HCT116 (cell line): ENCODE data around the gene POU5F2. TPM values are rescaled to one million over a fixed set of nuclear protein-coding genes. Genes with fewer than 3 reads are reported as not detected.

Experiments used
- ATAC-seq: fragments of 200-7000 bp; cut with Tn5 transposase; 2 replicates; pipeline ENCODE4 v1.9.1; 2020; ENCODE audit warnings: mild to moderate bottlenecking, moderate library complexity
- BruUV-seq: library from RNA; stranded (reverse); fragments of 400-500 nt; replicated peaks from 2 replicates; lab custom pipeline; 2021; lab: Mats Ljungman, UMichigan
- CTCF ChIA-PET: fragments of 300-600 bp; sonication (Branson Sonifier 250); formaldehyde crosslinking; loops from one replicate; lab custom pipeline; 2021; ENCODE audit warnings: antibody characterized with exemption; lab: Charles Lee
- POLR2A ChIA-PET: fragments of 300-600, 350-600 bp; sonication (Branson Sonifier 250); formaldehyde crosslinking; loops from one replicate; lab custom pipeline; 2021; ENCODE audit warnings: antibody characterized with exemption; lab: Charles Lee
- RAD21 ChIA-PET, 2 experiments: fragments of 300-600 bp; sonication (Branson Sonifier 250); formaldehyde crosslinking; loops; one replicate each; lab custom pipeline; 2023; ENCODE audit warnings: low total read pairs in 2 of 2; ENCODE audit not compliant: uncharacterized antibody in 2 of 2, unreplicated experiment in 2 of 2, low non-redundant PET in 1 of 2; lab: Charles Lee
- DNase-seq: peaks from one replicate; pipeline ENCODE4 v3.0.0-alpha.2; 2010; ENCODE audit warnings: low read depth, low spot score
- H2AFZ ChIP-seq: fragments of 200-600 bp; shearing (Covaris generic), sonication (generic); 2 replicates; pipeline ENCODE4 v1.6.1; 2017; ENCODE audit warnings: low read depth, mixed run types, mixed read lengths, antibody characterized with exemption, low read length; ENCODE audit not compliant: poor library complexity, severe bottlenecking
- H3K27ac ChIP-seq: 2 replicates; pipeline ENCODE4 v1.5.1; 2012; ENCODE audit warnings: low read depth, low read length
- H3K27me3 ChIP-seq: fragments of 200-600 bp; sonication (generic); 2 replicates; pipeline ENCODE4 v1.6.1; 2016; ENCODE audit warnings: mixed run types, low read length, mixed read lengths; ENCODE audit not compliant: insufficient read depth
- H3K36me3 ChIP-seq, 2 experiments: fragments of 200-500 bp in 1 of 2; fragments of 200-600 bp in 1 of 2; sonication (Bioruptor generic) in 1 of 2; sonication (generic) in 1 of 2; 2 replicates each; pipeline versions ENCODE4 v1.5.1 to v1.6.1; 2014 to 2016; ENCODE audit warnings: low read length in 2 of 2, inconsistent platforms in 1 of 2, mixed read lengths in 1 of 2, mixed run types in 1 of 2; ENCODE audit not compliant: insufficient read depth in 2 of 2, control insufficient read depth in 1 of 2
- H3K4me1 ChIP-seq, 2 experiments: fragments of 200-600 bp in 1 of 2; sonication (generic) in 1 of 2; 2 replicates each; pipeline versions ENCODE4 v1.5.1 to v1.6.1; 2012 to 2017; ENCODE audit warnings: low read length in 2 of 2, inconsistent platforms in 1 of 2, mild to moderate bottlenecking in 1 of 2, mixed read lengths in 1 of 2, mixed run types in 1 of 2, moderate library complexity in 1 of 2; ENCODE audit not compliant: insufficient read depth in 2 of 2, control insufficient read depth in 1 of 2
- H3K4me2 ChIP-seq: fragments of 200-600 bp; sonication (generic); 2 replicates; pipeline ENCODE4 v1.6.1; 2017; ENCODE audit warnings: mixed run types, low read length, mixed read lengths
- H3K4me3 ChIP-seq, 2 experiments: fragments of 200-600 bp in 1 of 2; sonication (generic) in 1 of 2; replicated peaks in 1 of 2; 2 replicates each; pipeline ENCODE4 v1.5.1; 2011 to 2016; ENCODE audit warnings: low read length in 2 of 2, control low read depth in 1 of 2, low read depth in 1 of 2, mild to moderate bottlenecking in 1 of 2, mixed read lengths in 1 of 2, mixed run types in 1 of 2
- H3K79me2 ChIP-seq: fragments of 200-600 bp; sonication (generic); 2 replicates; pipeline ENCODE4 v1.6.1; 2017; ENCODE audit warnings: mild to moderate bottlenecking, mixed run types, low read length, moderate library complexity, mixed read lengths; ENCODE audit not compliant: insufficient read depth
- H3K9ac ChIP-seq: fragments of 200-600 bp; sonication (generic); 2 replicates; pipeline ENCODE4 v1.6.1; 2016; ENCODE audit warnings: low read length, mixed read lengths
- H3K9me2 ChIP-seq: fragments of 200-600 bp; sonication (generic), shearing (Covaris generic); 2 replicates; pipeline ENCODE4 v1.6.1; 2017; ENCODE audit warnings: mixed run types, mild to moderate bottlenecking, moderate library complexity; ENCODE audit not compliant: insufficient read depth
- H3K9me3 ChIP-seq, 2 experiments: fragments of 200-500 bp in 1 of 2; fragments of 200-600 bp in 1 of 2; sonication (Bioruptor generic) in 1 of 2; sonication (generic) in 1 of 2; 2 replicates each; pipeline ENCODE4 v1.6.1; 2014 to 2017; ENCODE audit warnings: low read length in 2 of 2, mixed read lengths in 2 of 2, inconsistent platforms in 1 of 2, low read depth in 1 of 2, mild to moderate bottlenecking in 1 of 2, mixed run types in 1 of 2, moderate library complexity in 1 of 2; ENCODE audit not compliant: control insufficient read depth in 1 of 2, insufficient read depth in 1 of 2
- H4K20me1 ChIP-seq: fragments of 200-600 bp; sonication (generic), shearing (Covaris generic); 2 replicates; pipeline ENCODE4 v1.6.1; 2017; ENCODE audit warnings: mixed run types, mild to moderate bottlenecking, moderate library complexity; ENCODE audit not compliant: insufficient read depth
- CEBPB ChIP-seq: IDR thresholded peaks from 2 replicates; pipeline ENCODE4 v1.6.1; 2012; ENCODE audit warnings: low read depth
- ELF1 ChIP-seq: IDR thresholded peaks from 2 replicates; pipeline ENCODE4 v1.6.1; 2012; ENCODE audit warnings: low read depth, borderline replicate concordance
- FOSL1 ChIP-seq: IDR thresholded peaks from 2 replicates; pipeline ENCODE4 v1.6.1; 2012; ENCODE audit warnings: low read depth
- POLR2A ChIP-seq: IDR thresholded peaks from 2 replicates; pipeline ENCODE4 v1.7.0; 2011; ENCODE audit warnings: borderline replicate concordance; ENCODE audit not compliant: insufficient read depth, insufficient read length; ENCODE audit errors: extremely low read depth
- RAD21 ChIP-seq: IDR thresholded peaks from 2 replicates; pipeline ENCODE4 v1.6.1; 2012; ENCODE audit warnings: low read depth, mild to moderate bottlenecking
- SIN3A ChIP-seq: IDR thresholded peaks from 2 replicates; pipeline ENCODE4 v1.6.1; 2012; ENCODE audit warnings: low read depth
- SP1 ChIP-seq: IDR thresholded peaks from 2 replicates; pipeline ENCODE4 v1.6.1; 2012; ENCODE audit warnings: low read depth
- intact Hi-C: fragments of 100-400 bp; cut with micrococcal nuclease; formaldehyde crosslinking; loops from 2 replicates; pipeline ENCODE4 v1.10.0; 2022
- total RNA-seq: library from RNA; stranded (reverse); gene quantifications from one replicate; pipeline ENCODE4 v1.2.1, GENCODE V29; 2021; ENCODE audit not compliant: unreplicated experiment
- TF ChIP-seq, protein P1 (sequence below): IDR thresholded peaks from 2 replicates; pipeline ENCODE4 v1.6.1; 2011; ENCODE audit warnings: mild to moderate bottlenecking, low read length, moderate library complexity; ENCODE audit not compliant: insufficient replicate concordance; ENCODE audit errors: extremely low read depth
- TF ChIP-seq, protein P2 (sequence below), 3 experiments: fragments of 200-600 bp in 1 of 3; sonication (generic) in 1 of 3; IDR thresholded peaks in 2 of 3; conservative IDR thresholded peaks in 1 of 3; 2 replicates each; pipeline ENCODE4 v1.5.1; 2012 to 2017; ENCODE audit warnings: low read depth in 2 of 3, low read length in 2 of 3, antibody characterized with exemption in 1 of 3, borderline replicate concordance in 1 of 3, control low read depth in 1 of 3, mild to moderate bottlenecking in 1 of 3, mixed read lengths in 1 of 3, mixed run types in 1 of 3, moderate library complexity in 1 of 3; ENCODE audit not compliant: insufficient read depth in 1 of 3

The POU5F2 gene
- total RNA-seq, 1 experiment from 2014 or later = 0.44 TPM

DNA sequence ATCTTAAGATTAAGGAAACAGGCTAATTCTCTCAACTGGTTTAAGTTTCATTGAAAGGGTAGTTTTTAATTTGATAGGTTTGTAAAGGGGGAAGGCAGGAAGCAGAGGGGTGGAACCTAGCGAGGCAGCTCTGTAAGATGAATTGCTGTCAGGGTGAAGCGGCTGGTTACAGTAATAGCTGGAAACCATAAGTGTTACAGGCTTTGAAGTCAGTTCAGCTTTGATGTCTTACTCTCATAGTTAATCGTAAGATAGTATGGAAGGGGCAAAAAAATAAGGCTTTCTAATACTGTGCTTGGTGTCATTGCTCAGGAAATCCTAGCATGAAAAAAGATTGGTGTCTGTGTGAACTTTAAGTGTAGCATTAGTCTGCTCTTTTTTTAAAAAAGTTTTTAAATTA is 20.3 kb downstream of the POU5F2 start:
- no peak for DNase-seq
- no peak overlapping the region for H3K9ac ChIP-seq
- intact Hi-C loops = no loop called here
- no peaks in the 10 kb centered on the region for H3K79me2 ChIP-seq
- H3K27ac ChIP-seq = no peak overlapping the region
- ChIA-PET POLR2A (no interaction called here), RAD21 (no interaction called here)
- no peaks in the 10 kb centered on the region for H3K27me3 ChIP-seq
- no peaks in the 10 kb centered on the region; the same call in 1 of the 2 replicates for H4K20me1 ChIP-seq
- no peaks in the 10 kb centered on the region for H3K9me2 ChIP-seq
- H2AFZ ChIP-seq = no peak overlapping the region
- H3K4me2 ChIP-seq = no peak overlapping the region
- H3K4me1 ChIP-seq = no peaks in the 10 kb centered on the region; a peak in 1 of 4 replicates
- no peak for ATAC-seq
- H3K9me3 ChIP-seq = no peaks in the 10 kb centered on the region
- TF ChIP-seq CEBPB (no peak), FOSL1 (no peak), POLR2A (no peak), ELF1 (no peak), RAD21 (no peak)
- TF ChIP-seq, protein P1, sequence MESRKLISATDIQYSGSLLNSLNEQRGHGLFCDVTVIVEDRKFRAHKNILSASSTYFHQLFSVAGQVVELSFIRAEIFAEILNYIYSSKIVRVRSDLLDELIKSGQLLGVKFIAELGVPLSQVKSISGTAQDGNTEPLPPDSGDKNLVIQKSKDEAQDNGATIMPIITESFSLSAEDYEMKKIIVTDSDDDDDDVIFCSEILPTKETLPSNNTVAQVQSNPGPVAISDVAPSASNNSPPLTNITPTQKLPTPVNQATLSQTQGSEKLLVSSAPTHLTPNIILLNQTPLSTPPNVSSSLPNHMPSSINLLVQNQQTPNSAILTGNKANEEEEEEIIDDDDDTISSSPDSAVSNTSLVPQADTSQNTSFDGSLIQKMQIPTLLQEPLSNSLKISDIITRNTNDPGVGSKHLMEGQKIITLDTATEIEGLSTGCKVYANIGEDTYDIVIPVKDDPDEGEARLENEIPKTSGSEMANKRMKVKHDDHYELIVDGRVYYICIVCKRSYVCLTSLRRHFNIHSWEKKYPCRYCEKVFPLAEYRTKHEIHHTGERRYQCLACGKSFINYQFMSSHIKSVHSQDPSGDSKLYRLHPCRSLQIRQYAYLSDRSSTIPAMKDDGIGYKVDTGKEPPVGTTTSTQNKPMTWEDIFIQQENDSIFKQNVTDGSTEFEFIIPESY = no peak
- TF ChIP-seq, all 23 proteins: peak for 0
- BruUV-seq = no TSS peak
- Histone ChIP-seq H3K4me3 (no peak overlapping the region), H3K36me3 (no peaks in the 10 kb centered on the region)
- CTCF ChIA-PET = no interaction called here

DNA sequence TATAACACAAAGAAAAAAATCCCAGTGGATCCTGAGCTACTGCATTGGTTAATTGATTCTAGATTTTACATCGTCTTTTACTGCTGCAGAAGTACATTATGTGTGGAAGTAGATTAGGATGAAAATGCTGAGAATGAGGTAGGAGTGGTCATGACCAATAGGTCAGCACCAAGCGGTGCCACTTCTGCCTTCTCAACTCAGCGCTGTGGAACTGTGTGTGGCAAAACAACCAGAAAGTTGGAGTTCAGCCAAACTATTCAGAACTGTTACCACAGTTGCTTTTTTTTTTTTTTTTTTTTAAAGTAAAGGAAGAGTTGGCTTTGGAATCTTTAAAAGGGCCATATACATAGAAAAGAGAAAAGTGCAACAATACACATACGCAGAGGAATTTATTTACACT is 24.2 kb downstream of the POU5F2 start:
- H3K36me3 ChIP-seq = no peaks in the 10 kb centered on the region
- ATAC-seq (no peak), DNase-seq (no peak)
- no peak for TF ChIP-seq POLR2A
- TF ChIP-seq SIN3A = no peak
- TF ChIP-seq, protein P2, sequence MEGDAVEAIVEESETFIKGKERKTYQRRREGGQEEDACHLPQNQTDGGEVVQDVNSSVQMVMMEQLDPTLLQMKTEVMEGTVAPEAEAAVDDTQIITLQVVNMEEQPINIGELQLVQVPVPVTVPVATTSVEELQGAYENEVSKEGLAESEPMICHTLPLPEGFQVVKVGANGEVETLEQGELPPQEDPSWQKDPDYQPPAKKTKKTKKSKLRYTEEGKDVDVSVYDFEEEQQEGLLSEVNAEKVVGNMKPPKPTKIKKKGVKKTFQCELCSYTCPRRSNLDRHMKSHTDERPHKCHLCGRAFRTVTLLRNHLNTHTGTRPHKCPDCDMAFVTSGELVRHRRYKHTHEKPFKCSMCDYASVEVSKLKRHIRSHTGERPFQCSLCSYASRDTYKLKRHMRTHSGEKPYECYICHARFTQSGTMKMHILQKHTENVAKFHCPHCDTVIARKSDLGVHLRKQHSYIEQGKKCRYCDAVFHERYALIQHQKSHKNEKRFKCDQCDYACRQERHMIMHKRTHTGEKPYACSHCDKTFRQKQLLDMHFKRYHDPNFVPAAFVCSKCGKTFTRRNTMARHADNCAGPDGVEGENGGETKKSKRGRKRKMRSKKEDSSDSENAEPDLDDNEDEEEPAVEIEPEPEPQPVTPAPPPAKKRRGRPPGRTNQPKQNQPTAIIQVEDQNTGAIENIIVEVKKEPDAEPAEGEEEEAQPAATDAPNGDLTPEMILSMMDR (IDR thresholded peaks at IDR 0.05 in 2 of 3, conservative IDR thresholded peaks at IDR 0.05 in 1 of 3; ENCODE audit: borderline replicate concordance in 1 of 3, insufficient read depth in 1 of 3, low read depth in 2 of 3, low read length in 2 of 3) = no peak
- TF ChIP-seq ELF1 = no peak
- no peak for TF ChIP-seq SP1
- no peaks in the 10 kb centered on the region; the same call in 1 of the 2 replicates for H4K20me1 ChIP-seq
- CTCF ChIA-PET = no interaction called here
- H3K4me1 ChIP-seq = no peaks in the 10 kb centered on the region; a peak in 1 of 4 replicates
- H3K9ac ChIP-seq = no peak overlapping the region
- H3K9me3 ChIP-seq = no peaks in the 10 kb centered on the region
- H3K4me2 ChIP-seq = no peak overlapping the region
- H3K4me3 ChIP-seq = no peak overlapping the region
- RAD21 ChIA-PET = no interaction called here
- no peak overlapping the region for H2AFZ ChIP-seq
- BruUV-seq = no TSS peak
- H3K27ac ChIP-seq = no peak overlapping the region
- intact Hi-C loops = no loop called here
- POLR2A ChIA-PET = no interaction called here
- H3K27me3 ChIP-seq = no peaks in the 10 kb centered on the region
- no peaks in the 10 kb centered on the region for H3K9me2 ChIP-seq
- no peaks in the 10 kb centered on the region for H3K79me2 ChIP-seq
